Left cardiac atrium (tissue), 4 donors: Measurements from ENCODE around the gene IFNAR2. TPM values are rescaled to one million over a fixed set of nuclear protein-coding genes. Genes with fewer than 3 reads are reported as not detected.

Experiments
- ATAC-seq, 2 donors: fragments of 200-7000 bp; cut with Tn5 transposase; one replicate each; pipeline ENCODE4 v1.9.1; 2020; ENCODE audit warnings: mild to moderate bottlenecking in 2 of 2, moderate library complexity in 2 of 2
- DNase-seq: peaks from one replicate; pipeline ENCODE4 v3.0.0-alpha.2; 2020
- intact Hi-C, 2 donors: fragments of 100-400 bp; cut with DNase I; formaldehyde crosslinking; loops; one replicate each; pipeline versions ENCODE4 v1.14.1 to v1.15.1; 2022 to 2023
- total RNA-seq, 2 donors: library from RNA; stranded (reverse); fragmentation: NEBNext Ultra II Directional; extraction: Animal tissue kit (Norgen Biotek cat#: 25700); gene quantifications; one replicate each; pipeline ENCODE4 v1.2.1, GENCODE V29; 2021
- donor health status: DM: no; HTN: yes; CAD: no.
- donor health status: DM: no; HTN: yes; CAD: no; lungs with severe emphysema.
- donor health status: DM: yes; HTN: yes; CAD: no.
- donor health status: Dilated cardiomyopathy.

The IFNAR2 gene
- total RNA-seq, 2 donors from 2014 or later, result 14.6 to 26.8 TPM

- ATAC-seq (no peak), DNase-seq (no peak)
- intact Hi-C loops, result no loop called here
Observed at GRCh38 chr21:33258475-33258874, 28.7 kb downstream of the IFNAR2 start.

DNA sequence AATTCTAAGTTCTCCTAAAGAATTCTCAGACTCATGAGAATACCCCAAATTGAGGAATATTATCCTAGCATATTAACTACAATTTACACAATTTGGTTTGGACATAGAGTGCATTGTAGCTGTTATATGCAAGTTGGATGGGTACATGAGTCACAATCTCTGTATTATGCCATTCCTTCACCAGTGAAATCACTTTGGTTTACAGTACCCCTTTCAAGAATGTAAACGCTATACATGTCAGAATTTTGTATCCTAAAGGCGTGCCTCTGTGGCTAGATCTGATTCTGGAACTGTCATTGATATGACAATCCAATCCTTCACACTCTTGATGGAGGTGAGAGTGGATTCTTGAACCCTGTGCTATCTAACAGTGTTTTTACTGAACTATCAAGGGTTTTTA lies 29.7 kb downstream of the IFNAR2 start:
- DNase-seq (no peak), ATAC-seq (no peak)
- intact Hi-C loops, result no loop called here

- intact Hi-C loops, result no loop called here
- no peak for DNase-seq
- no peak for ATAC-seq
Observed at GRCh38 chr21:33259995-33260394, 30.3 kb downstream of the IFNAR2 start.

- DNase-seq (no peak), ATAC-seq (no peak)
- intact Hi-C loops, result no loop called here
Observed at GRCh38 chr21:33261635-33262034, 31.9 kb downstream of the IFNAR2 start.

DNA sequence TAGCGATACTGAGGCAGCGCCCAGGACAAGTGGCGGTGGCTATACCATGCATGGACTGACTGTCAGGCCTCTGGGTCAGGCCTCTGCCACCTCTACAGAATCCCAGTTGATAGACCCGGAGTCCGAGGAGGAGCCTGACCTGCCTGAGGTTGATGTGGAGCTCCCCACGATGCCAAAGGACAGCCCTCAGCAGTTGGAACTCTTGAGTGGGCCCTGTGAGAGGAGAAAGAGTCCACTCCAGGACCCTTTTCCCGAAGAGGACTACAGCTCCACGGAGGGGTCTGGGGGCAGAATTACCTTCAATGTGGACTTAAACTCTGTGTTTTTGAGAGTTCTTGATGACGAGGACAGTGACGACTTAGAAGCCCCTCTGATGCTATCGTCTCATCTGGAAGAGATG lies 33.2 kb downstream of the IFNAR2 start:
- no peak for ATAC-seq
- intact Hi-C loops, result no loop called here
- no peak for DNase-seq

DNA sequence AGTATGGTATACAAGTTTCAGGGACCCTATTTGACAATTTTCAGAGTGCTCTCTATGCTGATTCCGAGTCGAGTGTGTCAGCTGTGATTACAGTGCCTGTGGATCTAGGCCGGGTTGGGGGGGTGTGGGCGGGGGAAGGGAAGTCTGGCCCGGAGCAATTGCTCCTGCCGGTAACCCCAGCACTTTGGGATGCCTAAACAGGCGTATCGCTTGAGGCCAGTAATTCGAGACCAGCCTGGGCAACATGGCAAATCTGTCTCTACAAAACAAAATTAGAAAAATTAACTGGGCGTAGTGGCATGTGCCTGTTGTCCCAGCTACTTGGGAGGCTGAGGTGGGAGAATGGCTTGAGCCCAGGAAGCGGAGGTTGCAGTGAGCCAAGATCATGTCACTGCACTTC lies 34.8 kb downstream of the IFNAR2 start:
- no peak for ATAC-seq
- intact Hi-C loops, result no loop called here
- DNase-seq, result no peak

DNA sequence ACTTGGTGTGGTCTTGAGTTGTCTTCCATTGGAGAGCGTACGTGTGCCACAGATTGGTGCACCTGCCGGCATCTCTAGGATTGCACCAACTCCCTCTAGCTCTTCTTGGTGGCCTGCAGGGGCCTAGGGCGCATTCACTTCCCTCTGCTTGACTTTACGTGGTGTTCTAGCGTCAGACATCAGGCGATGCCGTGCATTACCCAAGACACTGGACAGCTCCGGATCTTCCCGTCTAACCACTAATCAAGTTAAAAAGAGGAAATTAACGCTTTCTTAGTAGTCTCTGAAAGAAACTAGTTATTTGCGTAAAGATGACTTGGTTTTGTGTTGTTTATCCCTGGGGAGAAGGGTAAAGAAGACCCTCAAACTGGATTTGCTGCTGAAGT lies 35.9 kb downstream of the IFNAR2 start:
- intact Hi-C loops, result no loop called here
- peak; percentile 50 for DNase-seq
- peak; percentile 43 to 55 for ATAC-seq

DNA sequence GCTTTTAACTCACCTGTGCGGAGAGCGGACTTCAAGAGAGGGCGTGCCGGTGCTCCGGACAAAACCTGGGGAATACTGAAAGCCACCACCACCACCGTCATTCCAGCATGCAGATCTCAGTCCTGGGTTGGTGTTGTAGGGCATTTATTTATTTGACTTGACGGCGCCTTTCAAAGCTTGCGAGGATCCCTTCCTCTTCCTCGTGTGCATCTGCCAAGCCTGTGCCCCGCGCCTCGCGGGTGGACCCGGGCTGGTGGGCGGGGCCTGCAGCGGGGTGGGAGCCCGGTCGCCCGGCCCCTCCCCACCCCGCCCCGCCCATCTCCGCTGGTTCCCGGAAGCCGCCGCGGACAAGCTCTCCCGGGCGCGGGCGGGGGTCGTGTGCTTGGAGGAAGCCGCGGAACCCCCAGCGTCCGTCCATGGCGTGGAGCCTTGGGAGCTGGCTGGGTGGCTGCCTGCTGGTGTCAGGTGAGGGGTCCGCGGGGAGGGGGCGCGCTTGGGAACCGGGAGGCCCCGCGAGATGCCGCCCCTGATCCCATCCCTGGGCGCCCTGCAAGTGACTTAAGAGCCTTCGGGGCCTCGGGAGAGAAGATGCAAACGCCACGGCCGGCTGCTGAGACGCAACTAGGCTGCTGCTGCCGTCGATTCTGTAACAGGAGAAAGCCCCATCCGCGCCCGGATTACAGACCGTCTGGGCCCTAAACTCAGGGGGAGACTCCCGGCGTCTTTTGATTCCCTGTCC lies 36.5 kb downstream of the IFNAR2 start, which contains the start of gene IL10RB:
Gene IL10RB (plus strand): TSS at position 318 of the 739 bp plus-strand sequence. CDS start 99 bp downstream, at position 417.
- intact Hi-C loops, result no loop called here
- DNase-seq, result peak; percentile 82
- ATAC-seq, result peak; percentile 95 to 97

DNA sequence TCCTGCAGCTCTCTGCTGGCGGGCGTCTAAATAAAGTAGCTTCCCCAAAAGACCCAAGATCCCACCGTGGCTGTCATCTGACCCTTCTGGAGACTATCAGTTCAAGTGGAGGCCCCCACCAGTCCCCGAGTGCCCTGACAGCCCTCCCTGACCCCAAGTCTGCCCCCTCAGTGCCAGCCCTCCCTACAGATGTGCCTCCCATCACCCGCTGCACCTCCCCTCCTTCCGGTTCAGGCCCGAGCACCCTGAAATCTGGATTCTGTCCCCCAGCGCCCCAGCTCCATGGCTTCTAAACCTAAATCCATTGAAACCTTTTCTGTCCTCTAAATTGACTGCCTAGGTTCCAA lies 37.0 kb downstream of the IFNAR2 start:
- intact Hi-C loops, result no loop called here
- ATAC-seq (peak; percentile 36 to 45), DNase-seq (peak; percentile 34)

GRCh38 chr21:33267250-33267649 lies 37.5 kb downstream of the IFNAR2 start:
- ATAC-seq, result no peak
- intact Hi-C loops, result no loop called here
- no peak for DNase-seq

GRCh38 chr21:33268393-33268736 lies 38.6 kb downstream of the IFNAR2 start:
- intact Hi-C loops, result no loop called here
- DNase-seq (no peak), ATAC-seq (no peak)

- intact Hi-C loops, result no loop called here
- no peak for DNase-seq
- ATAC-seq, result no peak
Observed at GRCh38 chr21:33268737-33269441, 39.2 kb downstream of the IFNAR2 start.

- intact Hi-C loops, result no loop called here
- no peak for DNase-seq
- ATAC-seq, result no peak
Observed at GRCh38 chr21:33270986-33271385, 41.2 kb downstream of the IFNAR2 start.

DNA sequence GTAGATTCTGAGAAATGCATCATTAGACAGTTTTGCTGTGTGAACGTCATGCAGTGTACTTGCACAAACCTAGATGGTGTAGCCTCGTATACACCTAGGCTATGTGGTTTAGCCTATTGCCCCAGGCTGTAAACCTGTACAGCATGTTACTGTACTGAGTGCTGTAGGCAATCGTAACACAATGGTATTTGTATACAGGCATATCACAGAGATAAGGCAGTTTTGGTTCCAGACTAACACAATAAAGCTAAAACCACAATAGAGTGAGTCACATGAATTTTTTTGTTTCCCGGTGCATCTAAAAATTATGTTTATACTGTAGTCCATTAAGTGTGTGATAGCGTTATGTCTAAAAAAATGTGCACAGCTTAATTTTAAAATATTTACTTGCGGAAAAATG lies 43.3 kb downstream of the IFNAR2 start:
- ATAC-seq (no peak), DNase-seq (no peak)
- intact Hi-C loops, result no loop called here

DNA sequence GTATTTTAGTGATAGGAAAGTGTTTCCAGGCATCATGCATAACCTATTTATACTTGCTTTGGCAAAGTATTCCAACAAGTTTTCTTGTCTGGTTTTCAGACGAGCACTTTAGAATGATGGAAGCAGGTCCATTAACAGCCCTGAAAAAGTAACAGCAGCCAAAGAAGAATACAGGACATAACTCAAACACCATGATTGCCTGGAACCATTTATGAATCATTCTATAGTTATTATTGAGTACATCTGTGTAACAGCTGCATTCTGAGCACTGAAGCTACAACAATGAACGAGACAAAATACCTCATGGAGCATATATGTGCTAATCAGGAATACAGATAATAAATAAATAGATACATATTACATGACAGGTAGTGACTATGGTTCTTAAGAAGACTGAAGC lies 49.0 kb downstream of the IFNAR2 start:
- intact Hi-C loops, result no loop called here

DNA sequence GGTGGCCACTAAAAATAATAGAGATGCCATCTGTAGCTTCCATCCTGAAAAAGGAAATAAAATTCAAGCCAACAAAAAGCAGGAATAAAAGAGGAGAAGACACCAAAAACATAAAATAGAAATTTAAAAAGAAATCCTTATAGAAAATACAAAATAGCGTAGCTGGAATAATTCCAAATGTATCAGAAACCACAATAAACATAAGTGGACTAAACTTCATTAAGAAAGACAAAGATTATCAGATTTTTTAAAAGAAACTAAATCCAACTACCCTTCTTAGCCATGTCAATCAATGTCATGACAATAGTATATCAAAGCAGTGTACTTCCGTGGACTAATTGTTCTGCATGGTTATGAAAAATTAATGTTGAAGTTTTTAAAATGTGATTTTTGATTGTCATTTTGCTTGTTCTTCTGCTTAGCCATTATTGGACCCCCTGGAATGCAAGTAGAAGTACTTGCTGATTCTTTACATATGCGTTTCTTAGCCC lies 49.6 kb downstream of the IFNAR2 start:
- ATAC-seq (no peak), DNase-seq (no peak)
- intact Hi-C loops, result no loop called here

More for the DNA sequence above, 49.0 kb downstream of the IFNAR2 start:
- ATAC-seq (no peak), DNase-seq (no peak)

Other genes starting within 250 kb of the IFNAR2 start
- gene OLIG2, start 204.0 kb upstream of the IFNAR2 start, total RNA-seq, result not detected
- gene OLIG1, start 159.8 kb upstream of the IFNAR2 start, total RNA-seq, result under 1 TPM in 1 of 2 donors, not detected in 1; 0.27 TPM
- gene IL10RB, start 36.4 kb downstream of the IFNAR2 start, total RNA-seq, result 10 to 100 TPM; 14.9 to 16.7 TPM
- 10 to 100 TPM; 30.7 to 33.1 TPM for gene IFNAR1, start 95.0 kb downstream of the IFNAR2 start, total RNA-seq
- 10 to 100 TPM; 47.3 TPM for gene IFNGR2, start 173.5 kb downstream of the IFNAR2 start, total RNA-seq